ENCODE results near the gene SPTBN1.

The SPTBN1 gene

GRCh38 chr2:54579061-54579681 lies 123.0 kb downstream of the SPTBN1 start:
- no peak overlapping the region for H3K9ac ChIP-seq (ENCODE audit: low read length)
- H3K36me3 ChIP-seq (ENCODE audit: insufficient read depth, low read length): peaks cover 5% of the 10 kb centered on the region
- peaks cover 39% of the 10 kb centered on the region for H3K4me1 ChIP-seq (ENCODE audit: insufficient read depth, low read length)
- no peak overlapping the region for H3K27ac ChIP-seq (ENCODE audit: low read depth, low read length)
- no peaks in the 10 kb centered on the region for H3K9me3 ChIP-seq (ENCODE audit: low read length)
- no peaks in the 10 kb centered on the region for H3K27me3 ChIP-seq (ENCODE audit: control insufficient read depth in 1 of 2, insufficient read depth in 2 of 2, low read length in 2 of 2)
- H3K4me3 ChIP-seq (ENCODE audit: low read depth in 1 of 2, low read length in 2 of 2): no peak overlapping the region

- no peak overlapping the region for H3K27ac ChIP-seq (ENCODE audit: low read depth, low read length)
- H3K27me3 ChIP-seq (ENCODE audit: control insufficient read depth in 1 of 2, insufficient read depth in 2 of 2, low read length in 2 of 2): no peaks in the 10 kb centered on the region
- peaks cover 39% of the 10 kb centered on the region for H3K4me1 ChIP-seq (ENCODE audit: insufficient read depth, low read length)
- H3K4me3 ChIP-seq (ENCODE audit: low read depth in 1 of 2, low read length in 2 of 2): no peak overlapping the region
- no peak overlapping the region for H3K9ac ChIP-seq (ENCODE audit: low read length)
- H3K36me3 ChIP-seq (ENCODE audit: insufficient read depth, low read length): peaks cover 5% of the 10 kb centered on the region
- no peaks in the 10 kb centered on the region for H3K9me3 ChIP-seq (ENCODE audit: low read length)
These were observed 123.8 kb downstream of the SPTBN1 start for GRCh38 chr2:54579682-54580620.

- H3K27ac ChIP-seq (ENCODE audit: low read depth, low read length): no peak overlapping the region
- H3K9ac ChIP-seq (ENCODE audit: low read length): no peak overlapping the region
- no peaks in the 10 kb centered on the region for H3K9me3 ChIP-seq (ENCODE audit: low read length)
- no peak overlapping the region for H3K4me3 ChIP-seq (ENCODE audit: low read depth in 1 of 2, low read length in 2 of 2)
- peaks cover 37% of the 10 kb centered on the region for H3K4me1 ChIP-seq (ENCODE audit: insufficient read depth, low read length)
- H3K36me3 ChIP-seq (ENCODE audit: insufficient read depth, low read length): no peaks in the 10 kb centered on the region
- H3K27me3 ChIP-seq (ENCODE audit: control insufficient read depth in 1 of 2, insufficient read depth in 2 of 2, low read length in 2 of 2): no peaks in the 10 kb centered on the region
These were observed 125.4 kb downstream of the SPTBN1 start for GRCh38 chr2:54581326-54582039.

GRCh38 chr2:54582987-54583386 lies 126.9 kb downstream of the SPTBN1 start:
- Histone ChIP-seq H3K36me3 (ENCODE audit: insufficient read depth, low read length) (no peaks in the 10 kb centered on the region), H3K27me3 (ENCODE audit: control insufficient read depth in 1 of 2, insufficient read depth in 2 of 2, low read length in 2 of 2) (no peaks in the 10 kb centered on the region), H3K4me3 (ENCODE audit: low read depth in 1 of 2, low read length in 2 of 2) (no peak overlapping the region), H3K9me3 (ENCODE audit: low read length) (no peaks in the 10 kb centered on the region), H3K27ac (ENCODE audit: low read depth, low read length) (no peak overlapping the region), H3K4me1 (ENCODE audit: insufficient read depth, low read length) (peaks cover 22% of the 10 kb centered on the region), H3K9ac (ENCODE audit: low read length) (no peak overlapping the region)

- H3K36me3 ChIP-seq (ENCODE audit: insufficient read depth, low read length): no peaks in the 10 kb centered on the region
- no peaks in the 10 kb centered on the region for H3K27me3 ChIP-seq (ENCODE audit: control insufficient read depth in 1 of 2, insufficient read depth in 2 of 2, low read length in 2 of 2)
- H3K9me3 ChIP-seq (ENCODE audit: low read length): no peaks in the 10 kb centered on the region
- H3K9ac ChIP-seq (ENCODE audit: low read length): no peak overlapping the region
- peaks cover 13% of the 10 kb centered on the region for H3K4me1 ChIP-seq (ENCODE audit: insufficient read depth, low read length)
- no peak overlapping the region for H3K27ac ChIP-seq (ENCODE audit: low read depth, low read length)
- no peak overlapping the region for H3K4me3 ChIP-seq (ENCODE audit: low read depth in 1 of 2, low read length in 2 of 2)
These were observed 128.5 kb downstream of the SPTBN1 start for GRCh38 chr2:54584598-54584997.

GRCh38 chr2:54585136-54585733 lies 129.1 kb downstream of the SPTBN1 start:
- Histone ChIP-seq H3K27ac (ENCODE audit: low read depth, low read length) (no peak overlapping the region), H3K9ac (ENCODE audit: low read length) (no peak overlapping the region), H3K4me3 (ENCODE audit: low read depth in 1 of 2, low read length in 2 of 2) (no peak overlapping the region), H3K36me3 (ENCODE audit: insufficient read depth, low read length) (no peaks in the 10 kb centered on the region), H3K4me1 (ENCODE audit: insufficient read depth, low read length) (peaks cover 8% of the 10 kb centered on the region), H3K27me3 (ENCODE audit: control insufficient read depth in 1 of 2, insufficient read depth in 2 of 2, low read length in 2 of 2) (no peaks in the 10 kb centered on the region), H3K9me3 (ENCODE audit: low read length) (no peaks in the 10 kb centered on the region)

GRCh38 chr2:54586062-54586461 lies 129.9 kb downstream of the SPTBN1 start:
- Histone ChIP-seq H3K27ac (ENCODE audit: low read depth, low read length) (no peak overlapping the region), H3K4me1 (ENCODE audit: insufficient read depth, low read length) (peaks cover 16% of the 10 kb centered on the region)

GRCh38 chr2:54586494-54586893 lies 130.4 kb downstream of the SPTBN1 start:
- no peak overlapping the region for H3K4me3 ChIP-seq (ENCODE audit: low read depth in 1 of 2, low read length in 2 of 2)
- no peaks in the 10 kb centered on the region for H3K9me3 ChIP-seq (ENCODE audit: low read length)
- no peaks in the 10 kb centered on the region for H3K27me3 ChIP-seq (ENCODE audit: control insufficient read depth in 1 of 2, insufficient read depth in 2 of 2, low read length in 2 of 2)
- no peak overlapping the region for H3K27ac ChIP-seq (ENCODE audit: low read depth, low read length)
- H3K9ac ChIP-seq (ENCODE audit: low read length): no peak overlapping the region
- no peaks in the 10 kb centered on the region for H3K36me3 ChIP-seq (ENCODE audit: insufficient read depth, low read length)
- peaks cover 19% of the 10 kb centered on the region for H3K4me1 ChIP-seq (ENCODE audit: insufficient read depth, low read length)

More at GRCh38 chr2:54586062-54586461, 129.9 kb downstream of the SPTBN1 start:
- H3K4me3 ChIP-seq (ENCODE audit: low read depth in 1 of 2, low read length in 2 of 2): no peak overlapping the region
- no peaks in the 10 kb centered on the region for H3K9me3 ChIP-seq (ENCODE audit: low read length)
- no peaks in the 10 kb centered on the region for H3K27me3 ChIP-seq (ENCODE audit: control insufficient read depth in 1 of 2, insufficient read depth in 2 of 2, low read length in 2 of 2)
- H3K9ac ChIP-seq (ENCODE audit: low read length): no peak overlapping the region
- no peaks in the 10 kb centered on the region for H3K36me3 ChIP-seq (ENCODE audit: insufficient read depth, low read length)

- Histone ChIP-seq H3K27ac (ENCODE audit: low read depth, low read length) (no peak overlapping the region), H3K9ac (ENCODE audit: low read length) (no peak overlapping the region), H3K4me1 (ENCODE audit: insufficient read depth, low read length) (peaks cover 19% of the 10 kb centered on the region), H3K9me3 (ENCODE audit: low read length) (no peaks in the 10 kb centered on the region), H3K36me3 (ENCODE audit: insufficient read depth, low read length) (no peaks in the 10 kb centered on the region), H3K4me3 (ENCODE audit: low read depth in 1 of 2, low read length in 2 of 2) (no peak overlapping the region), H3K27me3 (ENCODE audit: control insufficient read depth in 1 of 2, insufficient read depth in 2 of 2, low read length in 2 of 2) (no peaks in the 10 kb centered on the region)
These were observed 131.3 kb downstream of the SPTBN1 start for GRCh38 chr2:54587171-54588016.

- Histone ChIP-seq H3K9ac (ENCODE audit: low read length) (no peak overlapping the region), H3K27me3 (ENCODE audit: control insufficient read depth in 1 of 2, insufficient read depth in 2 of 2, low read length in 2 of 2) (no peaks in the 10 kb centered on the region), H3K27ac (ENCODE audit: low read depth, low read length) (no peak overlapping the region), H3K4me3 (ENCODE audit: low read depth in 1 of 2, low read length in 2 of 2) (no peak overlapping the region), H3K4me1 (ENCODE audit: insufficient read depth, low read length) (peaks cover 19% of the 10 kb centered on the region), H3K9me3 (ENCODE audit: low read length) (no peaks in the 10 kb centered on the region), H3K36me3 (ENCODE audit: insufficient read depth, low read length) (no peaks in the 10 kb centered on the region)
These were observed 132.2 kb downstream of the SPTBN1 start for GRCh38 chr2:54588244-54588899.

All from muscle layer of colon (tissue), 2 donors.